ENCODE measurements around the gene CEACAM8. TPM values are rescaled to one million over a fixed set of nuclear protein-coding genes. Genes with fewer than 3 reads are reported as not detected.
"Not testable (repeated sequence)": the region's sequence is repeated elsewhere in the genome, so short reads cannot be mapped to it uniquely, and the experiment has no call there.

CEACAM8 gene
- total and polyA plus RNA-seq, 2 donors (not counting 1 experiment from before 2014, with no cell fraction given): not detected

- POLR2A ChIA-PET: interaction anchor here (0.6 kb wide), 1 partner anchor 13 kb away, joined by 4 read pairs; no protein-coding TSS in a partner anchor
- CTCF ChIA-PET: interaction anchor here (0.8 to 0.9 kb wide), 2 partner anchors 14 to 43 kb away, joined by 3 to 4 read pairs; no protein-coding TSS in a partner anchor
- Histone ChIP-seq H3K4me2 (replicated peaks; ENCODE audit: low read depth, low read length, poor library complexity, severe bottlenecking) (no peak overlapping the region), H3K4me1 (ENCODE audit: control insufficient read depth in 2 of 2, insufficient read depth in 2 of 2, low read length in 2 of 2) (peaks cover 25 to 26% of the 10 kb centered on the region in 2 donors), H3K36me3 (replicated peaks in 1 of 2; ENCODE audit: control extremely low read depth in 1 of 2, control insufficient read depth in 1 of 2, extremely low read depth in 1 of 2, insufficient read depth in 2 of 2, low read length in 1 of 2) (no peaks in the 10 kb centered on the region), H3K79me2 (ENCODE audit: control insufficient read depth, insufficient read depth, low read length) (no peaks in the 10 kb centered on the region), H3K9me3 (ENCODE audit: control extremely low read depth in 1 of 3, control insufficient read depth in 2 of 3, insufficient read depth in 1 of 3, low read length in 2 of 3) (peaks cover 0 to 23% (median 0%) of the 10 kb centered on the region in 3 donors), H3K27me3 (replicated peaks in 1 of 4; ENCODE audit: control extremely low read depth in 1 of 4, control insufficient read depth in 3 of 4, insufficient read depth in 4 of 4, low read length in 3 of 4) (peaks cover 0 to 25% (median under 1%) of the 10 kb centered on the region in 4 experiments), H3K4me3 (ENCODE audit: control extremely low read depth in 1 of 5, extremely low read depth in 1 of 5, insufficient read depth in 1 of 5, low read depth in 2 of 5, low read length in 4 of 5) (no peak overlapping the region), H3K9ac (ENCODE audit: low read length) (no peak overlapping the region), H3K27ac (ENCODE audit: low read length in 2 of 2) (no peak overlapping the region), H4K20me1 (ENCODE audit: control insufficient read depth, insufficient read depth, low read length, poor library complexity, severe bottlenecking) (no peaks in the 10 kb centered on the region), H2AFZ (ENCODE audit: insufficient read depth, low read depth, low read length, poor library complexity, severe bottlenecking) (no peak overlapping the region)
- H3K27ac Mint-ChIP-seq: no peak overlapping the region
- TF ChIP-seq, protein P1, sequence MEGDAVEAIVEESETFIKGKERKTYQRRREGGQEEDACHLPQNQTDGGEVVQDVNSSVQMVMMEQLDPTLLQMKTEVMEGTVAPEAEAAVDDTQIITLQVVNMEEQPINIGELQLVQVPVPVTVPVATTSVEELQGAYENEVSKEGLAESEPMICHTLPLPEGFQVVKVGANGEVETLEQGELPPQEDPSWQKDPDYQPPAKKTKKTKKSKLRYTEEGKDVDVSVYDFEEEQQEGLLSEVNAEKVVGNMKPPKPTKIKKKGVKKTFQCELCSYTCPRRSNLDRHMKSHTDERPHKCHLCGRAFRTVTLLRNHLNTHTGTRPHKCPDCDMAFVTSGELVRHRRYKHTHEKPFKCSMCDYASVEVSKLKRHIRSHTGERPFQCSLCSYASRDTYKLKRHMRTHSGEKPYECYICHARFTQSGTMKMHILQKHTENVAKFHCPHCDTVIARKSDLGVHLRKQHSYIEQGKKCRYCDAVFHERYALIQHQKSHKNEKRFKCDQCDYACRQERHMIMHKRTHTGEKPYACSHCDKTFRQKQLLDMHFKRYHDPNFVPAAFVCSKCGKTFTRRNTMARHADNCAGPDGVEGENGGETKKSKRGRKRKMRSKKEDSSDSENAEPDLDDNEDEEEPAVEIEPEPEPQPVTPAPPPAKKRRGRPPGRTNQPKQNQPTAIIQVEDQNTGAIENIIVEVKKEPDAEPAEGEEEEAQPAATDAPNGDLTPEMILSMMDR (IDR thresholded peaks at IDR 0.05): no peak
- no peak for TF ChIP-seq EZH2 (IDR thresholded peaks at IDR 0.05; ENCODE audit: borderline replicate concordance, insufficient read depth, low read depth, low read length, poor library complexity, severe bottlenecking)
- no peak overlapping the region for H3K4me3 Mint-ChIP-seq
- DNase-seq (no peak), ATAC-seq (ENCODE audit: low read depth) (no peak)
- intact Hi-C loops (cut with micrococcal nuclease): no loop called here
- peaks cover 26% of the 10 kb centered on the region for H3K4me1 Mint-ChIP-seq
- peaks cover 45% of the 10 kb centered on the region for H3K27me3 Mint-ChIP-seq
- 97% methylated on average over 6 of the region's 8 CpGs for WGBS (ENCODE audit: insufficient coverage)
- peaks cover 4% of the 10 kb centered on the region for H3K9me3 Mint-ChIP-seq (ENCODE audit: insufficient read depth)
Measured at GRCh38 chr19:42552086-42553065, 42.3 kb downstream of the CEACAM8 start.

DNA sequence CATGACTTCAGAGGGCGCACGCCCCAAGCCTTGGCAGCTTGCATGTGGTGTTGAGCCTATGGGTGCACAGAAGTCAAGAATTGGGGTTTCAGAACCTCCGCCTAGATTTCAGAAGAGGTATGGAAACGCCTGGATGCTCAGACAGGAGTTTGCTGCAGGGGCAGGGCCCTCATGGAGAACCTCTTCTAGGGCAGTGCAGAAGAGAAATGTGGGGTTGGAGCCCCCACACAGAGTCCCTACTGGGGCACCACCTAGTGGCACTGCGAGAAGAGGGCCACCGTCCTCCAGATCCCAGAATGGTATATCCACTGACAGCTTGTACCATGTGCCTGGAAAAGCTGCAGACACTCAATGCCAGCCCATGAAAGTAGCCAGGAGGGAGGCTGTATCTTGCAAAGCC, 44.2 kb downstream of the CEACAM8 start:
- H3K27ac Mint-ChIP-seq; H3K4me3 ChIP-seq (ENCODE audit: control extremely low read depth in 1 of 5, extremely low read depth in 1 of 5, insufficient read depth in 1 of 5, low read depth in 2 of 5, low read length in 4 of 5); H3K9me3 Mint-ChIP-seq (ENCODE audit: insufficient read depth); H3K27ac ChIP-seq (ENCODE audit: low read length in 2 of 2); H3K79me2 ChIP-seq (ENCODE audit: control insufficient read depth, insufficient read depth, low read length); H4K20me1 ChIP-seq (ENCODE audit: control insufficient read depth, insufficient read depth, low read length, poor library complexity, severe bottlenecking); H3K4me2 ChIP-seq (replicated peaks; ENCODE audit: low read depth, low read length, poor library complexity, severe bottlenecking); DNase-seq; ATAC-seq (ENCODE audit: low read depth); H2AFZ ChIP-seq (ENCODE audit: insufficient read depth, low read depth, low read length, poor library complexity, severe bottlenecking); POLR2A ChIA-PET; H3K36me3 ChIP-seq (replicated peaks in 1 of 2; ENCODE audit: control extremely low read depth in 1 of 2, control insufficient read depth in 1 of 2, extremely low read depth in 1 of 2, insufficient read depth in 2 of 2, low read length in 1 of 2); intact Hi-C loops (cut with micrococcal nuclease); H3K4me3 Mint-ChIP-seq; H3K9ac ChIP-seq (ENCODE audit: low read length); CTCF ChIA-PET: not testable (repeated sequence)
- Histone ChIP-seq H3K9me3 (ENCODE audit: control extremely low read depth in 1 of 3, control insufficient read depth in 2 of 3, insufficient read depth in 1 of 3, low read length in 2 of 3) (peaks cover 0 to 23% (median 0%) of the 10 kb centered on the region in 3 donors), H3K27me3 (replicated peaks in 1 of 4; ENCODE audit: control extremely low read depth in 1 of 4, control insufficient read depth in 3 of 4, insufficient read depth in 4 of 4, low read length in 3 of 4) (peaks cover 0 to 29% (median 1%) of the 10 kb centered on the region in 4 experiments), H3K4me1 (ENCODE audit: control insufficient read depth in 2 of 2, insufficient read depth in 2 of 2, low read length in 2 of 2) (peaks cover 17% of the 10 kb centered on the region in 2 donors)
- 93% methylated on average over 6 of the region's 6 CpGs for WGBS (ENCODE audit: insufficient coverage)
- Mint-ChIP-seq H3K27me3 (peaks cover 50% of the 10 kb centered on the region), H3K4me1 (peaks cover 20% of the 10 kb centered on the region)

- H3K4me3 Mint-ChIP-seq; H2AFZ ChIP-seq (ENCODE audit: insufficient read depth, low read depth, low read length, poor library complexity, severe bottlenecking); H3K27ac ChIP-seq (ENCODE audit: low read length in 2 of 2); H3K4me3 ChIP-seq (ENCODE audit: control extremely low read depth in 1 of 5, extremely low read depth in 1 of 5, insufficient read depth in 1 of 5, low read depth in 2 of 5, low read length in 4 of 5); H4K20me1 ChIP-seq (ENCODE audit: control insufficient read depth, insufficient read depth, low read length, poor library complexity, severe bottlenecking); H3K79me2 ChIP-seq (ENCODE audit: control insufficient read depth, insufficient read depth, low read length); ATAC-seq (ENCODE audit: low read depth); POLR2A ChIA-PET; intact Hi-C loops (cut with micrococcal nuclease); DNase-seq; H3K27ac Mint-ChIP-seq; H3K9me3 Mint-ChIP-seq (ENCODE audit: insufficient read depth); H3K9ac ChIP-seq (ENCODE audit: low read length); H3K4me2 ChIP-seq (replicated peaks; ENCODE audit: low read depth, low read length, poor library complexity, severe bottlenecking); H3K36me3 ChIP-seq (replicated peaks in 1 of 2; ENCODE audit: control extremely low read depth in 1 of 2, control insufficient read depth in 1 of 2, extremely low read depth in 1 of 2, insufficient read depth in 2 of 2, low read length in 1 of 2): not testable (repeated sequence)
- peaks cover 0 to 21% (median 1%) of the 10 kb centered on the region in 4 experiments for H3K27me3 ChIP-seq (replicated peaks in 1 of 4; ENCODE audit: control extremely low read depth in 1 of 4, control insufficient read depth in 3 of 4, insufficient read depth in 4 of 4, low read length in 3 of 4)
- H3K9me3 ChIP-seq (ENCODE audit: control extremely low read depth in 1 of 3, control insufficient read depth in 2 of 3, insufficient read depth in 1 of 3, low read length in 2 of 3): peaks cover 0 to 23% (median 0%) of the 10 kb centered on the region in 3 donors
- CTCF ChIA-PET: interaction anchor here (0.5 kb wide), 1 partner anchor 99 kb away, joined by 3 read pairs; no protein-coding TSS in a partner anchor
- Mint-ChIP-seq H3K27me3 (peaks cover 44% of the 10 kb centered on the region), H3K4me1 (peaks cover 12% of the 10 kb centered on the region)
- no CpG with 5 or more reads among the region's 1 CpG for WGBS (ENCODE audit: insufficient coverage)
- H3K4me1 ChIP-seq (ENCODE audit: control insufficient read depth in 2 of 2, insufficient read depth in 2 of 2, low read length in 2 of 2): peaks cover 10 to 12% of the 10 kb centered on the region in 2 donors
Measured at GRCh38 chr19:42549067-42549466, 45.7 kb downstream of the CEACAM8 start.

All from B cell (primary cell).